HepG2 (cell line): ENCODE measurements around the gene SMIM45.

Experiments
- E2F1 ChIP-seq: sonication (generic); formaldehyde crosslinking; IDR thresholded peaks from 2 replicates; pipeline ENCODE4 v1.5.0; 2020; ENCODE audit warnings: missing genetic modification reagents
- HOXA5 ChIP-seq: sonication (generic); formaldehyde crosslinking; IDR thresholded peaks from 2 replicates; pipeline ENCODE4 v1.4.0; 2020; ENCODE audit warnings: missing genetic modification reagents
- KAT8 ChIP-seq: IDR thresholded peaks from 2 replicates; pipeline ENCODE4 v1.6.1; 2016; ENCODE audit warnings: missing genetic modification reagents, missing compliant biosample characterization
- KLF13 ChIP-seq: sonication (generic); formaldehyde crosslinking; IDR thresholded peaks from 2 replicates; pipeline ENCODE4 v1.4.0; 2020; ENCODE audit warnings: mild to moderate bottlenecking, missing genetic modification reagents
- RBM39 ChIP-seq: fragments of 200-400 bp; formaldehyde crosslinking; IDR thresholded peaks from one replicate; pipeline ENCODE4 v1.6.1; 2018; ENCODE audit warnings: antibody characterized with exemption, mild to moderate bottlenecking, low read depth, low read length; ENCODE audit not compliant: poor library complexity, severe bottlenecking
- SMAD1 ChIP-seq: sonication (generic); formaldehyde crosslinking; IDR thresholded peaks from 2 replicates; pipeline ENCODE4 v1.4.0; 2020; ENCODE audit warnings: missing genetic modification reagents, low read depth, mild to moderate bottlenecking, borderline replicate concordance
- SMARCC2 ChIP-seq: fragments of 450-650 bp; IDR thresholded peaks from 2 replicates; pipeline ENCODE4 v1.6.1; 2017; ENCODE audit warnings: antibody characterized with exemption, mild to moderate bottlenecking
- TBX2 ChIP-seq: sonication (generic); formaldehyde crosslinking; IDR thresholded peaks from 2 replicates; pipeline ENCODE4 v1.5.0; 2020; ENCODE audit warnings: missing genetic modification reagents, mild to moderate bottlenecking, borderline replicate concordance
- ZNF20 ChIP-seq: sonication (generic); formaldehyde crosslinking; IDR thresholded peaks from 2 replicates; pipeline ENCODE4 v1.4.0; 2020; ENCODE audit warnings: mild to moderate bottlenecking, moderate library complexity, missing genetic modification reagents
- ZNF430 ChIP-seq: sonication (generic); formaldehyde crosslinking; IDR thresholded peaks from 2 replicates; pipeline ENCODE4 v1.9.0; 2021; ENCODE audit warnings: mild to moderate bottlenecking, missing genetic modification reagents
- ZNF878 ChIP-seq: sonication (generic); formaldehyde crosslinking; IDR thresholded peaks from 2 replicates; pipeline ENCODE4 v1.8.1; 2023; ENCODE audit warnings: mild to moderate bottlenecking, missing genetic modification reagents, moderate library complexity
- TF ChIP-seq, protein P1 (sequence below): sonication (generic); formaldehyde crosslinking; IDR thresholded peaks from one replicate; pipeline ENCODE4 v1.5.1; 2020; ENCODE audit warnings: mild to moderate bottlenecking, missing genetic modification reagents; ENCODE audit errors: not compliant biosample characterization
- TF ChIP-seq, protein P2 (sequence below): sonication (generic); formaldehyde crosslinking; IDR thresholded peaks from 2 replicates; pipeline ENCODE4 v1.4.0; 2020; ENCODE audit warnings: missing genetic modification reagents
- TF ChIP-seq, protein P3 (sequence below): sonication (generic); formaldehyde crosslinking; IDR thresholded peaks from 2 replicates; pipeline ENCODE4 v1.4.0; 2020; ENCODE audit warnings: missing genetic modification reagents, low read depth, mild to moderate bottlenecking, borderline replicate concordance

SMIM45 gene

GRCh38 chr22:41946629-41947423, 5.1 kb upstream of the SMIM45 start, which contains the start of gene CENPM (continued):
- TF ChIP-seq, protein P1, sequence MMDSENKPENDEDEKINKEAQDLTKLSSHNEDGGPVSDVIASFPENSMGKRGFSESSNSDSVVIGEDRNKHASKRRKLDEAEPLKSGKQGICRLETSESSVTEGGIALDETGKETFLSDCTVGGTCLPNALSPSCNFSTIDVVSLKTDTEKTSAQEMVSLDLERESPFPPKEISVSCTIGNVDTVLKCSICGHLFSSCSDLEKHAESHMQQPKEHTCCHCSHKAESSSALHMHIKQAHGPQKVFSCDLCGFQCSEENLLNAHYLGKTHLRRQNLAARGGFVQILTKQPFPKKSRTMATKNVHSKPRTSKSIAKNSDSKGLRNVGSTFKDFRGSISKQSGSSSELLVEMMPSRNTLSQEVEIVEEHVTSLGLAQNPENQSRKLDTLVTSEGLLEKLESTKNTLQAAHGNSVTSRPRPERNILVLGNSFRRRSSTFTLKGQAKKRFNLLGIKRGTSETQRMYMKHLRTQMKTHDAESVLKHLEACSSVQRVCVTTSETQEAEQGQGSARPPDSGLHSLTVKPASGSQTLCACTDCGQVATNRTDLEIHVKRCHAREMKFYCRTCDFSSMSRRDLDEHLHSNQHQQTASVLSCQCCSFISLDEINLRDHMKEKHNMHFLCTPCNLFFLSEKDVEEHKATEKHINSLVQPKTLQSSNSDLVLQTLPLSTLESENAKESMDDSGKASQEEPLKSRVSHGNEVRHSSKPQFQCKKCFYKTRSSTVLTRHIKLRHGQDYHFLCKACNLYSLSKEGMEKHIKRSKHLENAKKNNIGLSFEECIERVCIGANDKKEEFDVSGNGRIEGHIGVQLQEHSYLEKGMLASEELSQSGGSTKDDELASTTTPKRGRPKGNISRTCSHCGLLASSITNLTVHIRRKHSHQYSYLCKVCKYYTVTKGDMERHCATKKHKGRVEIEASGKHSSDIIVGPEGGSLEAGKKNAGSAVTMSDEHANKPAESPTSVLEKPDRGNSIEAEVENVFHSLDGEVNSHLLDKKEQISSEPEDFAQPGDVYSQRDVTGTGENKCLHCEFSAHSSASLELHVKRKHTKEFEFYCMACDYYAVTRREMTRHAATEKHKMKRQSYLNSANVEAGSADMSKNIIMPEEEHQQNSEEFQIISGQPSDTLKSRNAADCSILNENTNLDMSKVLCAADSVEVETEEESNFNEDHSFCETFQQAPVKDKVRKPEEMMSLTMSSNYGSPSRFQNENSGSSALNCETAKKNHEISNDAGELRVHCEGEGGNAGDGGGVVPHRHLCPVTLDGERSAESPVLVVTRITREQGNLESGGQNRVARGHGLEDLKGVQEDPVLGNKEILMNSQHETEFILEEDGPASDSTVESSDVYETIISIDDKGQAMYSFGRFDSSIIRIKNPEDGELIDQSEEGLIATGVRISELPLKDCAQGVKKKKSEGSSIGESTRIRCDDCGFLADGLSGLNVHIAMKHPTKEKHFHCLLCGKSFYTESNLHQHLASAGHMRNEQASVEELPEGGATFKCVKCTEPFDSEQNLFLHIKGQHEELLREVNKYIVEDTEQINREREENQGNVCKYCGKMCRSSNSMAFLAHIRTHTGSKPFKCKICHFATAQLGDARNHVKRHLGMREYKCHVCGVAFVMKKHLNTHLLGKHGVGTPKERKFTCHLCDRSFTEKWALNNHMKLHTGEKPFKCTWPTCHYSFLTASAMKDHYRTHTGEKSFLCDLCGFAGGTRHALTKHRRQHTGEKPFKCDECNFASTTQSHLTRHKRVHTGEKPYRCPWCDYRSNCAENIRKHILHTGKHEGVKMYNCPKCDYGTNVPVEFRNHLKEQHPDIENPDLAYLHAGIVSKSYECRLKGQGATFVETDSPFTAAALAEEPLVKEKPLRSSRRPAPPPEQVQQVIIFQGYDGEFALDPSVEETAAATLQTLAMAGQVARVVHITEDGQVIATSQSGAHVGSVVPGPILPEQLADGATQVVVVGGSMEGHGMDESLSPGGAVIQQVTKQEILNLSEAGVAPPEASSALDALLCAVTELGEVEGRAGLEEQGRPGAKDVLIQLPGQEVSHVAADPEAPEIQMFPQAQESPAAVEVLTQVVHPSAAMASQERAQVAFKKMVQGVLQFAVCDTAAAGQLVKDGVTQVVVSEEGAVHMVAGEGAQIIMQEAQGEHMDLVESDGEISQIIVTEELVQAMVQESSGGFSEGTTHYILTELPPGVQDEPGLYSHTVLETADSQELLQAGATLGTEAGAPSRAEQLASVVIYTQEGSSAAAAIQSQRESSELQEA, result peak; percentile 76
- TF ChIP-seq ZNF430 (CRISPR knock-in tag) (peak; percentile 48; the same call in 1 of the 2 replicates), TBX2 (CRISPR knock-in tag) (peak; percentile 72; the same call in 1 of the 2 replicates), E2F1 (CRISPR knock-in tag) (peak; percentile 98), KAT8 (CRISPR knock-in tag) (peak; percentile 41; the same call in 1 of the 2 replicates), SMARCC2 (no peak), HOXA5 (CRISPR knock-in tag) (peak; percentile 33; the same call in 1 of the 2 replicates), ZNF20 (CRISPR knock-in tag) (0 out of 2 replicates have a peak, but pooled peaks have one; percentile 42), RBM39 (peak; percentile 44), SMAD1 (CRISPR knock-in tag) (0 out of 2 replicates have a peak, but pooled peaks have one; percentile 81), KLF13 (CRISPR knock-in tag) (no peak), ZNF878 (CRISPR knock-in tag) (peak; percentile 98)
- TF ChIP-seq, protein P2, sequence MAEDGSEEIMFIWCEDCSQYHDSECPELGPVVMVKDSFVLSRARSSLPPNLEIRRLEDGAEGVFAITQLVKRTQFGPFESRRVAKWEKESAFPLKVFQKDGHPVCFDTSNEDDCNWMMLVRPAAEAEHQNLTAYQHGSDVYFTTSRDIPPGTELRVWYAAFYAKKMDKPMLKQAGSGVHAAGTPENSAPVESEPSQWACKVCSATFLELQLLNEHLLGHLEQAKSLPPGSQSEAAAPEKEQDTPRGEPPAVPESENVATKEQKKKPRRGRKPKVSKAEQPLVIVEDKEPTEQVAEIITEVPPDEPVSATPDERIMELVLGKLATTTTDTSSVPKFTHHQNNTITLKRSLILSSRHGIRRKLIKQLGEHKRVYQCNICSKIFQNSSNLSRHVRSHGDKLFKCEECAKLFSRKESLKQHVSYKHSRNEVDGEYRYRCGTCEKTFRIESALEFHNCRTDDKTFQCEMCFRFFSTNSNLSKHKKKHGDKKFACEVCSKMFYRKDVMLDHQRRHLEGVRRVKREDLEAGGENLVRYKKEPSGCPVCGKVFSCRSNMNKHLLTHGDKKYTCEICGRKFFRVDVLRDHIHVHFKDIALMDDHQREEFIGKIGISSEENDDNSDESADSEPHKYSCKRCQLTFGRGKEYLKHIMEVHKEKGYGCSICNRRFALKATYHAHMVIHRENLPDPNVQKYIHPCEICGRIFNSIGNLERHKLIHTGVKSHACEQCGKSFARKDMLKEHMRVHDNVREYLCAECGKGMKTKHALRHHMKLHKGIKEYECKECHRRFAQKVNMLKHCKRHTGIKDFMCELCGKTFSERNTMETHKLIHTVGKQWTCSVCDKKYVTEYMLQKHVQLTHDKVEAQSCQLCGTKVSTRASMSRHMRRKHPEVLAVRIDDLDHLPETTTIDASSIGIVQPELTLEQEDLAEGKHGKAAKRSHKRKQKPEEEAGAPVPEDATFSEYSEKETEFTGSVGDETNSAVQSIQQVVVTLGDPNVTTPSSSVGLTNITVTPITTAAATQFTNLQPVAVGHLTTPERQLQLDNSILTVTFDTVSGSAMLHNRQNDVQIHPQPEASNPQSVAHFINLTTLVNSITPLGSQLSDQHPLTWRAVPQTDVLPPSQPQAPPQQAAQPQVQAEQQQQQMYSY (CRISPR knock-in tag), result no peak
- TF ChIP-seq, protein P3, sequence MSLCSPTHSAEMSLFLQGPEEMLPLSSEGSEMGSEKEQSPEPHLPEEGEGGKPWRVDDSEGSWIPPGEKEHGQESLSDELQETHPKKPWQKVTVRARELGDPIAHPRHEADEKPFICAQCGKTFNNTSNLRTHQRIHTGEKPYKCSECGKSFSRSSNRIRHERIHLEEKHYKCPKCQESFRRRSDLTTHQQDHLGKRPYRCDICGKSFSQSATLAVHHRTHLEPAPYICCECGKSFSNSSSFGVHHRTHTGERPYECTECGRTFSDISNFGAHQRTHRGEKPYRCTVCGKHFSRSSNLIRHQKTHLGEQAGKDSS (CRISPR knock-in tag), result 0 out of 2 replicates have a peak, but pooled peaks have one; percentile 54
